Ishikawa (cell line): ENCODE measurements around the gene PCGF2.

Source experiments
- CEBPB ChIP-seq: IDR thresholded peaks from 2 replicates; pipeline ENCODE4 v1.6.1; 2012
- CREB1 ChIP-seq: IDR thresholded peaks from 2 replicates; pipeline ENCODE4 v1.6.1; 2012; ENCODE audit warnings: low read depth
- EGR1 ChIP-seq: IDR thresholded peaks from 2 replicates; pipeline ENCODE4 v1.6.1; 2012
- EP300 ChIP-seq: IDR thresholded peaks from 2 replicates; pipeline ENCODE4 v1.6.1; 2012; ENCODE audit warnings: borderline replicate concordance
- FOXM1 ChIP-seq: IDR thresholded peaks from 2 replicates; pipeline ENCODE4 v1.6.1; 2012; ENCODE audit warnings: low read depth, borderline replicate concordance
- MAX ChIP-seq: IDR thresholded peaks from 2 replicates; pipeline ENCODE4 v1.6.1; 2012
- NFIC ChIP-seq: IDR thresholded peaks from 2 replicates; pipeline ENCODE4 v1.6.1; 2012
- RAD21 ChIP-seq: IDR thresholded peaks from 2 replicates; pipeline ENCODE4 v1.6.1; 2012; ENCODE audit warnings: low read depth
- REST ChIP-seq: IDR thresholded peaks from 2 replicates; pipeline ENCODE4 v1.6.1; 2012; ENCODE audit warnings: low read depth, mild to moderate bottlenecking
- TAF1 ChIP-seq: IDR thresholded peaks from 2 replicates; pipeline ENCODE4 v1.6.1; 2012; ENCODE audit warnings: low read depth, mild to moderate bottlenecking
- TCF12 ChIP-seq: IDR thresholded peaks from 2 replicates; pipeline ENCODE4 v1.6.1; 2012; ENCODE audit warnings: low read depth
- TEAD4 ChIP-seq: IDR thresholded peaks from 2 replicates; pipeline ENCODE4 v1.6.1; 2012
- USF1 ChIP-seq: IDR thresholded peaks from 2 replicates; pipeline ENCODE4 v1.6.1; 2012
- YY1 ChIP-seq: IDR thresholded peaks from 2 replicates; pipeline ENCODE4 v1.6.1; 2012; ENCODE audit warnings: low read depth
- ZBTB7A ChIP-seq: IDR thresholded peaks from 2 replicates; pipeline ENCODE4 v1.6.1; 2012; ENCODE audit warnings: low read depth

PCGF2 gene

GRCh38 chr17:38710985-38711384 lies 37.2 kb downstream of the PCGF2 start:
- TF ChIP-seq NFIC = no peak
- TF ChIP-seq EGR1 = no peak
- TF ChIP-seq ZBTB7A = no peak
- TF ChIP-seq TEAD4 = no peak
- TF ChIP-seq YY1 = no peak
- no peak for TF ChIP-seq MAX
- TF ChIP-seq EP300 = no peak
- TF ChIP-seq CEBPB = no peak
- TF ChIP-seq RAD21 = no peak
- no peak for TF ChIP-seq FOXM1
- TF ChIP-seq USF1 = no peak
- TF ChIP-seq REST = no peak
- no peak for TF ChIP-seq TAF1
- no peak for TF ChIP-seq CREB1
- no peak for TF ChIP-seq TCF12

- TF ChIP-seq EGR1 (no peak), ZBTB7A (no peak), CREB1 (no peak), TCF12 (no peak), USF1 (no peak), CEBPB (no peak), REST (no peak), NFIC (no peak), TAF1 (no peak)
Observed at GRCh38 chr17:38710604-38710962, 37.6 kb downstream of the PCGF2 start.

GRCh38 chr17:38709864-38710603 lies 38.1 kb downstream of the PCGF2 start:
- TF ChIP-seq TAF1 (no peak), TEAD4 (no peak), CREB1 (no peak), EP300 (no peak), ZBTB7A (no peak), EGR1 (no peak), REST (no peak), FOXM1 (no peak), NFIC (no peak), USF1 (no peak), MAX (no peak)

GRCh38 chr17:38709104-38709820 lies 38.9 kb downstream of the PCGF2 start:
- TF ChIP-seq NFIC (no peak), RAD21 (no peak), CEBPB (no peak), TAF1 (no peak), EP300 (no peak), CREB1 (no peak), USF1 (no peak), YY1 (no peak), TEAD4 (no peak), ZBTB7A (no peak)
